T-helper 9 cell (primary cell): Measurements from ENCODE around the gene ZSWIM6.

Source experiments
- DNase-seq: peaks from one replicate; pipeline ENCODE4 v3.0.0-alpha.2; 2020
- total RNA-seq, 2 donors: gene quantifications; one replicate each; lab custom pipeline; 2026; lab: John Stamatoyannopoulos, UW

Gene ZSWIM6
- total RNA-seq: 21.0 to 30.8 reads per million in 2 donors

GRCh38 chr5:61331407-61332357, at the start of gene ZSWIM6:
Gene ZSWIM6, plus strand, starts transcription at chr5:61332258. Its CDS starts 15 bp downstream, at chr5:61332273.
- DNase-seq: peak; percentile 99

GRCh38 chr5:61283471-61283870, 48.6 kb upstream of the ZSWIM6 start:
- DNase-seq: no peak

GRCh38 chr5:61285531-61285930, 46.5 kb upstream of the ZSWIM6 start:
- DNase-seq: no peak

- DNase-seq: no peak
Observed at GRCh38 chr5:61286446-61287132, 45.5 kb upstream of the ZSWIM6 start.

GRCh38 chr5:61287474-61287873, 44.6 kb upstream of the ZSWIM6 start:
- no peak for DNase-seq

- no peak for DNase-seq
Observed at GRCh38 chr5:61289241-61289640, 42.8 kb upstream of the ZSWIM6 start.

GRCh38 chr5:61289669-61290306, 42.3 kb upstream of the ZSWIM6 start:
- DNase-seq: no peak

GRCh38 chr5:61290791-61291210, 41.3 kb upstream of the ZSWIM6 start:
- DNase-seq: no peak

GRCh38 chr5:61292062-61292657, 39.9 kb upstream of the ZSWIM6 start:
- no peak for DNase-seq

GRCh38 chr5:61293071-61293470, 39.0 kb upstream of the ZSWIM6 start:
- no peak for DNase-seq

- no peak for DNase-seq
Observed at GRCh38 chr5:61293873-61294272, 38.2 kb upstream of the ZSWIM6 start.

- no peak for DNase-seq
Observed at GRCh38 chr5:61295365-61295764, 36.7 kb upstream of the ZSWIM6 start.

- DNase-seq: no peak
Observed at GRCh38 chr5:61298066-61298465, 34.0 kb upstream of the ZSWIM6 start.

- DNase-seq: no peak
Observed at GRCh38 chr5:61298580-61298979, 33.5 kb upstream of the ZSWIM6 start.

- no peak for DNase-seq
Observed at GRCh38 chr5:61299261-61299681, 32.8 kb upstream of the ZSWIM6 start.

GRCh38 chr5:61301341-61302199, 30.5 kb upstream of the ZSWIM6 start:
- no peak for DNase-seq

- no peak for DNase-seq
Observed at GRCh38 chr5:61302200-61302563, 29.9 kb upstream of the ZSWIM6 start.

GRCh38 chr5:61303346-61303745, 28.7 kb upstream of the ZSWIM6 start:
- no peak for DNase-seq

- no peak for DNase-seq
Observed at GRCh38 chr5:61304590-61305381, 27.3 kb upstream of the ZSWIM6 start.

GRCh38 chr5:61306531-61307131, 25.4 kb upstream of the ZSWIM6 start:
- no peak for DNase-seq

GRCh38 chr5:61307191-61307590, 24.9 kb upstream of the ZSWIM6 start:
- DNase-seq: no peak
